GM12892 (cell line): Measurements from ENCODE around the gene ZMYND10.

Experiments
- POLR2A ChIP-seq: IDR thresholded peaks from 2 replicates; pipeline ENCODE4 v1.6.1; 2011; ENCODE audit warnings: low read depth, low read length, control low read depth
- POLR2AphosphoS5 ChIP-seq: IDR thresholded peaks from 2 replicates; pipeline ENCODE4 v1.6.1; 2011; ENCODE audit warnings: low read depth, low read length, control low read depth
- TAF1 ChIP-seq: IDR thresholded peaks from 2 replicates; pipeline ENCODE4 v1.6.1; 2011; ENCODE audit warnings: low read depth, mild to moderate bottlenecking, control low read depth, low read length, borderline replicate concordance

GRCh38 chr3:50297384-50297775, 48.2 kb downstream of the ZMYND10 start:
- TF ChIP-seq POLR2A (no peak), POLR2AphosphoS5 (no peak), TAF1 (no peak)
